ENCODE results near the gene ZNF12. TPM values are rescaled to one million over a fixed set of nuclear protein-coding genes. Genes with fewer than 3 reads are reported as not detected.

ZNF12 gene
- polyA plus RNA-seq, 3 donors = 4.9 to 8.1 (median 5.7) TPM

DNA sequence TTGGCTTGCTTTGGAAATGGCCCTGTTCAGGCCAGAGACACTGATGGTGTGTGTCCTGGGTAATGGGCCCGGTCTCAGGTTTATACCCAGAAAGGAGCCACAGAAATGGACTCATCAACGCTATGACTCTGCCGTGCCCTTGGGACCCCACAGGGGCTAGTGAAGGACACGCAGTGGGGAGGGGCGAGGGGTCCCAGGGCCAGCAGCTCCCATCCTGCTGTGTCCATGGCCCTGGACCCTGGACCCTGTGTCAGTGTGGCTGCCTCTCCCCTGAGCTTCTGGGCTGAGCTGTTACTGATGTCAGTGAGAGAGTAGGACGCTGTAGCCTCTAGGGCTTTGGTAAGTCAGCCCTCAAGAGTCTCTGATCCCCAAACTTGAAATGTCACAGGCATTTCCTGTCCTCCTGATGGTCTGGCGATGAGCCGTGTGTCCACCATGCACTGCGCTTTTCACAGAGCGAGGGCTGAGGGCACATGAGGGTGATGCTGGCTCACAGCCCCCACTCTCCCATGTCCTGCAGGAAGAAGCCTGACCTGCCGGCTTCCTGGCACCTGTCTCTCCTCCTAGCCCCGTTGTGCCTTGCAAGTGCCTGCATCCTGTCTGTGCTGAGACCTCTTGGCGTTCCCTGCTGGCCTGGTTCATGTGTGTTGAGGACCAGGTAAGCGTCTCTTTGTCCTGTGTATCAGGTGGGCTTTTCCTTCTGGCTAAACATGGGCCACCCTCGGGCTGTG lies 65.3 kb downstream of the ZNF12 start:
- Mint-ChIP-seq H3K4me1 (peaks cover 29% of the 10 kb centered on the region), H3K4me3 (no peak overlapping the region), H3K9me3 (peaks cover 0 to 11% (median 0%) of the 10 kb centered on the region in 7 donors), H3K36me3 (peaks cover 70 to 80% of the 10 kb centered on the region in 2 donors), H3K27ac (peak overlapping the region in 2 of 7 donors; percentile 31 to 32), H3K27me3 (ENCODE audit: low read depth in 3 of 3) (peaks cover 0 to 3% (median 1%) of the 10 kb centered on the region in 3 donors)
- intact Hi-C loops (cut with micrococcal nuclease) = loop anchor here in 1 of 2 donors (5.0 kb wide), 1 partner anchor 66 kb away; the partner anchor contains the start of gene ZNF12
- no peak overlapping the region for H3K4me2 ChIP-seq (replicated peaks; ENCODE audit: extremely low read depth, low read length, poor library complexity, severe bottlenecking)
- H4K20me1 ChIP-seq (ENCODE audit: insufficient read depth, low read length) = peaks cover 81% of the 10 kb centered on the region
- H3K9me3 ChIP-seq (replicated peaks in 1 of 2; ENCODE audit: control insufficient read depth in 1 of 2, insufficient read depth in 1 of 2, low read length in 2 of 2) = no peaks in the 10 kb centered on the region
- peak overlapping the region in 1 of 2 donors; percentile 33 for H3K27ac ChIP-seq (ENCODE audit: low read depth in 1 of 2, low read length in 2 of 2)
- no peak overlapping the region for H3K9ac ChIP-seq (ENCODE audit: insufficient read depth, low read length, poor library complexity, severe bottlenecking)
- no peak overlapping the region for H3K4me3 ChIP-seq (replicated peaks in 1 of 3; ENCODE audit: low read depth in 2 of 3, low read length in 3 of 3)
- no peak overlapping the region for H2AFZ ChIP-seq (ENCODE audit: insufficient read depth, low read depth, low read length, poor library complexity, severe bottlenecking)
- DNase-seq = no peak
- peaks cover 56 to 74% of the 10 kb centered on the region in 2 donors for H3K36me3 ChIP-seq (replicated peaks in 1 of 2; ENCODE audit: control insufficient read depth in 1 of 2, insufficient read depth in 2 of 2, low read length in 2 of 2)
- H3K79me2 ChIP-seq (ENCODE audit: insufficient read depth, low read length) = peaks cover 45% of the 10 kb centered on the region
- no peaks in the 10 kb centered on the region for H3K27me3 ChIP-seq (ENCODE audit: control insufficient read depth in 2 of 2, insufficient read depth in 2 of 2, low read length in 2 of 2)
- H3K4me1 ChIP-seq (ENCODE audit: control insufficient read depth in 1 of 2, insufficient read depth in 2 of 2, low read length in 2 of 2) = peaks cover 23 to 33% of the 10 kb centered on the region in 2 donors
- TF ChIP-seq, protein P1, sequence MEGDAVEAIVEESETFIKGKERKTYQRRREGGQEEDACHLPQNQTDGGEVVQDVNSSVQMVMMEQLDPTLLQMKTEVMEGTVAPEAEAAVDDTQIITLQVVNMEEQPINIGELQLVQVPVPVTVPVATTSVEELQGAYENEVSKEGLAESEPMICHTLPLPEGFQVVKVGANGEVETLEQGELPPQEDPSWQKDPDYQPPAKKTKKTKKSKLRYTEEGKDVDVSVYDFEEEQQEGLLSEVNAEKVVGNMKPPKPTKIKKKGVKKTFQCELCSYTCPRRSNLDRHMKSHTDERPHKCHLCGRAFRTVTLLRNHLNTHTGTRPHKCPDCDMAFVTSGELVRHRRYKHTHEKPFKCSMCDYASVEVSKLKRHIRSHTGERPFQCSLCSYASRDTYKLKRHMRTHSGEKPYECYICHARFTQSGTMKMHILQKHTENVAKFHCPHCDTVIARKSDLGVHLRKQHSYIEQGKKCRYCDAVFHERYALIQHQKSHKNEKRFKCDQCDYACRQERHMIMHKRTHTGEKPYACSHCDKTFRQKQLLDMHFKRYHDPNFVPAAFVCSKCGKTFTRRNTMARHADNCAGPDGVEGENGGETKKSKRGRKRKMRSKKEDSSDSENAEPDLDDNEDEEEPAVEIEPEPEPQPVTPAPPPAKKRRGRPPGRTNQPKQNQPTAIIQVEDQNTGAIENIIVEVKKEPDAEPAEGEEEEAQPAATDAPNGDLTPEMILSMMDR (IDR thresholded peaks at IDR 0.05) = no peak
- 96% methylated on average over 14 of the region's 15 CpGs for WGBS (ENCODE audit: insufficient coverage)

DNA sequence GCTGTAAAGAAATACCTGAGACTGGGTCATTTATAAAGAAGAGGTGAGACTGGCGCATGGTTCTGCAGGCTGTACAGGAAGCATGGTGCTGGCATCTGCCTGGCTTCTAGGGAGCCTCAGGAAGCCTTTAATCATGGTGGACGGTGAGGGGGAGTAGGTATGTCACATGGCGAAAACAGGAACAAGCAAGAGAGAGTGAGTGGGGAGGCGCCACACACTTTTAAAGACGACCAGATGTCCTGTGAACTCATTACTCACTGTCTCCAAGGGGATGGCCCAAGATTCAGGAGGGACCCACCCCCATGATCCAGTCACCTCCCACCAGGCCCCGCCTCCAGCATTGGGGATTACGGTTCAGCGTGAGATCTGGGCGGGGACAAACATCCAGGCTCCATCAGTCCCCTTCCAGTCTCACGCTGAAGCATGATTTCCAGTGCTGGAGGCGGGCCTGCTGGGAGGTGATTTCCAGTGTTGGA lies 66.5 kb downstream of the ZNF12 start:
- 100% methylated on average over 3 of the region's 11 CpGs for WGBS (ENCODE audit: insufficient coverage)
- intact Hi-C loops (cut with micrococcal nuclease) = loop anchor here in 1 of 2 donors (5.0 kb wide), 1 partner anchor 67 kb away; the partner anchor contains the start of gene ZNF12
- no peaks in the 10 kb centered on the region for H3K27me3 ChIP-seq (ENCODE audit: control insufficient read depth in 2 of 2, insufficient read depth in 2 of 2, low read length in 2 of 2)
- Mint-ChIP-seq H3K4me3 (no peak overlapping the region), H3K4me1 (peaks cover 37% of the 10 kb centered on the region), H3K27ac (peak overlapping the region in 6 of 7 donors; percentile 20 to 69 (median 64)), H3K9me3 (peaks cover 1 to 13% (median 4%) of the 10 kb centered on the region in 7 donors), H3K27me3 (ENCODE audit: low read depth in 3 of 3) (peaks cover 0 to 3% (median 3%) of the 10 kb centered on the region in 3 donors), H3K36me3 (peaks cover 63 to 68% of the 10 kb centered on the region in 2 donors)
- no peak overlapping the region for H2AFZ ChIP-seq (ENCODE audit: insufficient read depth, low read depth, low read length, poor library complexity, severe bottlenecking)
- peaks cover 49% of the 10 kb centered on the region for H3K79me2 ChIP-seq (ENCODE audit: insufficient read depth, low read length)
- H4K20me1 ChIP-seq (ENCODE audit: insufficient read depth, low read length) = peaks cover 74% of the 10 kb centered on the region
- H3K27ac ChIP-seq (ENCODE audit: low read depth in 1 of 2, low read length in 2 of 2) = peak overlapping the region in 1 of 2 donors; percentile 33
- TF ChIP-seq, protein P1 (IDR thresholded peaks at IDR 0.05) = no peak
- peaks cover 35 to 45% of the 10 kb centered on the region in 2 donors for H3K4me1 ChIP-seq (ENCODE audit: control insufficient read depth in 1 of 2, insufficient read depth in 2 of 2, low read length in 2 of 2)
- no peak overlapping the region for H3K4me2 ChIP-seq (replicated peaks; ENCODE audit: extremely low read depth, low read length, poor library complexity, severe bottlenecking)
- H3K9me3 ChIP-seq (replicated peaks in 1 of 2; ENCODE audit: control insufficient read depth in 1 of 2, insufficient read depth in 1 of 2, low read length in 2 of 2) = peaks cover 0 to 8% of the 10 kb centered on the region in 2 donors
- DNase-seq = peak; percentile 23 to 68 (median 47)
- no peak overlapping the region for H3K9ac ChIP-seq (ENCODE audit: insufficient read depth, low read length, poor library complexity, severe bottlenecking)
- peaks cover 47 to 63% of the 10 kb centered on the region in 2 donors for H3K36me3 ChIP-seq (replicated peaks in 1 of 2; ENCODE audit: control insufficient read depth in 1 of 2, insufficient read depth in 2 of 2, low read length in 2 of 2)
- H3K4me3 ChIP-seq (replicated peaks in 1 of 3; ENCODE audit: low read depth in 2 of 3, low read length in 3 of 3) = no peak overlapping the region

Data from CD14-positive monocyte (primary cell).